Liver (tissue), 3 donors: ENCODE measurements around the gene IL1R2.

ENCODE experiments used
- EGR1 ChIP-seq, 2 donors: IDR thresholded peaks; 2 replicates each; pipeline ENCODE4 v1.6.1; 2016 to 2018; ENCODE audit warnings: antibody characterized with exemption in 2 of 2, low read depth in 2 of 2
- GABPA ChIP-seq, 2 donors: IDR thresholded peaks in 1 of 2; conservative IDR thresholded peaks in 1 of 2; 2 replicates each; pipeline ENCODE4 v1.6.1; 2016; ENCODE audit warnings: antibody characterized with exemption in 2 of 2, mild to moderate bottlenecking in 1 of 2, moderate library complexity in 1 of 2
- HNF4A ChIP-seq, 2 donors: conservative IDR thresholded peaks; 2 replicates each; pipeline ENCODE4 v1.6.1; 2016; ENCODE audit warnings: antibody characterized with exemption in 2 of 2, mild to moderate bottlenecking in 2 of 2
- HNF4G ChIP-seq: IDR thresholded peaks from 2 replicates; pipeline ENCODE4 v1.6.1; 2016; ENCODE audit warnings: antibody characterized with exemption
- NR2F2 ChIP-seq: IDR thresholded peaks from 2 replicates; pipeline ENCODE4 v1.6.1; 2016; ENCODE audit warnings: antibody characterized with exemption
- RXRA ChIP-seq, 2 donors: IDR thresholded peaks; 2 replicates each; pipeline ENCODE4 v1.6.1; 2017 to 2018; ENCODE audit warnings: antibody characterized with exemption in 2 of 2, mild to moderate bottlenecking in 1 of 2
- SP1 ChIP-seq: IDR thresholded peaks from 2 replicates; pipeline ENCODE4 v1.6.1; 2018; ENCODE audit warnings: antibody characterized with exemption, mild to moderate bottlenecking
- TAF1 ChIP-seq: conservative IDR thresholded peaks from 2 replicates; pipeline ENCODE4 v1.6.1; 2016; ENCODE audit warnings: antibody characterized with exemption, mild to moderate bottlenecking
- YY1 ChIP-seq: IDR thresholded peaks from 2 replicates; pipeline ENCODE4 v1.6.1; 2016; ENCODE audit warnings: antibody characterized with exemption, mild to moderate bottlenecking
- TF ChIP-seq, protein P1 (sequence below): IDR thresholded peaks from 2 replicates; pipeline ENCODE4 v1.6.1; 2016; ENCODE audit warnings: antibody characterized with exemption, mild to moderate bottlenecking
- TF ChIP-seq, protein P2 (sequence below): IDR thresholded peaks from 2 replicates; pipeline ENCODE4 v1.6.1; 2016; ENCODE audit warnings: antibody characterized with exemption
- TF ChIP-seq, protein P3 (sequence below): fragments of 150-350 bp; IDR thresholded peaks from 2 replicates; pipeline ENCODE4 v1.5.1; 2017; ENCODE audit warnings: improper control_type of control experiment, low read depth, low read length; ENCODE audit not compliant: missing input control
- TF ChIP-seq, protein P4 (sequence below): IDR thresholded peaks from 2 replicates; pipeline ENCODE4 v1.6.1; 2016; ENCODE audit warnings: antibody characterized with exemption
- donor health status: healthy.
- donor health status: healthy.

DNA sequence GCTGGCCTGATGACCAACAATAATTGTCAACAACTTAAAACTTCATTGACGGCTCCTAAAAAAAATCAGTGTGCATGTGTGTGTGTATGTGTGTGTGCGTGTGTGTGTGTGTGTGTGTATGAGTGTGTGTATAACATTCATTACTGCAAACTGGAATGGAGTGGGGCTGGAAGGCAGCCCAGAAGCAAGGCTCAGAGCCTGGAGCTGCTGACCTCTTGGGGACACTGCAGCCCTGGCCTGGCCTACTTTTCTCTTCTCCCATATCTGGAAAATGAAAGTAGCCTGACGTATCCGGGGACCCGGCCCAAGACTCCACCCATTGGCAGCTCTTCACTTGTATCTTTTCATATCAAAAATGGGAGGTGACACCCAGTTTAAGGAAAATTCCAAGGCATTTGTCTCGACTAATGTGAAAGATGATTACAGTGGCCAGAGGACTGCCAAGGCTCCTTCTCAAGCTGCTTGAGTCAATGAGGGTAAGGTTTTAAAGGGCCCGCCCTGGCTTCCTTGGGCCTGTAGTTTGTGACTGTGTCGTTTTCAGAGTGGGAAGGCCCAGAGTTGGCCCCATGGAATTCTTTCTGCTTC lies 78.4 kb downstream of the IL1R2 start:
- TF ChIP-seq TAF1 (peak; percentile 57), EGR1 (IDR thresholded peaks at IDR 0.05; ENCODE audit: low read depth in 2 of 2) (no peak), GABPA (IDR thresholded peaks at IDR 0.05 in 1 of 2, conservative IDR thresholded peaks at IDR 0.05 in 1 of 2) (peak in 1 of 2 donors; percentile 16), SP1 (peak; percentile 91), HNF4A (conservative IDR thresholded peaks at IDR 0.05) (peak; percentile 55 to 76), YY1 (peak; percentile 87), RXRA (IDR thresholded peaks at IDR 0.05) (peak; percentile 91 to 94), HNF4G (peak; percentile 15), NR2F2 (peak; percentile 94)
- TF ChIP-seq, protein P1, sequence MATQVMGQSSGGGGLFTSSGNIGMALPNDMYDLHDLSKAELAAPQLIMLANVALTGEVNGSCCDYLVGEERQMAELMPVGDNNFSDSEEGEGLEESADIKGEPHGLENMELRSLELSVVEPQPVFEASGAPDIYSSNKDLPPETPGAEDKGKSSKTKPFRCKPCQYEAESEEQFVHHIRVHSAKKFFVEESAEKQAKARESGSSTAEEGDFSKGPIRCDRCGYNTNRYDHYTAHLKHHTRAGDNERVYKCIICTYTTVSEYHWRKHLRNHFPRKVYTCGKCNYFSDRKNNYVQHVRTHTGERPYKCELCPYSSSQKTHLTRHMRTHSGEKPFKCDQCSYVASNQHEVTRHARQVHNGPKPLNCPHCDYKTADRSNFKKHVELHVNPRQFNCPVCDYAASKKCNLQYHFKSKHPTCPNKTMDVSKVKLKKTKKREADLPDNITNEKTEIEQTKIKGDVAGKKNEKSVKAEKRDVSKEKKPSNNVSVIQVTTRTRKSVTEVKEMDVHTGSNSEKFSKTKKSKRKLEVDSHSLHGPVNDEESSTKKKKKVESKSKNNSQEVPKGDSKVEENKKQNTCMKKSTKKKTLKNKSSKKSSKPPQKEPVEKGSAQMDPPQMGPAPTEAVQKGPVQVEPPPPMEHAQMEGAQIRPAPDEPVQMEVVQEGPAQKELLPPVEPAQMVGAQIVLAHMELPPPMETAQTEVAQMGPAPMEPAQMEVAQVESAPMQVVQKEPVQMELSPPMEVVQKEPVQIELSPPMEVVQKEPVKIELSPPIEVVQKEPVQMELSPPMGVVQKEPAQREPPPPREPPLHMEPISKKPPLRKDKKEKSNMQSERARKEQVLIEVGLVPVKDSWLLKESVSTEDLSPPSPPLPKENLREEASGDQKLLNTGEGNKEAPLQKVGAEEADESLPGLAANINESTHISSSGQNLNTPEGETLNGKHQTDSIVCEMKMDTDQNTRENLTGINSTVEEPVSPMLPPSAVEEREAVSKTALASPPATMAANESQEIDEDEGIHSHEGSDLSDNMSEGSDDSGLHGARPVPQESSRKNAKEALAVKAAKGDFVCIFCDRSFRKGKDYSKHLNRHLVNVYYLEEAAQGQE = peak; percentile 78
- TF ChIP-seq, protein P2, sequence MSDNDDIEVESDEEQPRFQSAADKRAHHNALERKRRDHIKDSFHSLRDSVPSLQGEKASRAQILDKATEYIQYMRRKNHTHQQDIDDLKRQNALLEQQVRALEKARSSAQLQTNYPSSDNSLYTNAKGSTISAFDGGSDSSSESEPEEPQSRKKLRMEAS = peak; percentile 50
- TF ChIP-seq, protein P3, sequence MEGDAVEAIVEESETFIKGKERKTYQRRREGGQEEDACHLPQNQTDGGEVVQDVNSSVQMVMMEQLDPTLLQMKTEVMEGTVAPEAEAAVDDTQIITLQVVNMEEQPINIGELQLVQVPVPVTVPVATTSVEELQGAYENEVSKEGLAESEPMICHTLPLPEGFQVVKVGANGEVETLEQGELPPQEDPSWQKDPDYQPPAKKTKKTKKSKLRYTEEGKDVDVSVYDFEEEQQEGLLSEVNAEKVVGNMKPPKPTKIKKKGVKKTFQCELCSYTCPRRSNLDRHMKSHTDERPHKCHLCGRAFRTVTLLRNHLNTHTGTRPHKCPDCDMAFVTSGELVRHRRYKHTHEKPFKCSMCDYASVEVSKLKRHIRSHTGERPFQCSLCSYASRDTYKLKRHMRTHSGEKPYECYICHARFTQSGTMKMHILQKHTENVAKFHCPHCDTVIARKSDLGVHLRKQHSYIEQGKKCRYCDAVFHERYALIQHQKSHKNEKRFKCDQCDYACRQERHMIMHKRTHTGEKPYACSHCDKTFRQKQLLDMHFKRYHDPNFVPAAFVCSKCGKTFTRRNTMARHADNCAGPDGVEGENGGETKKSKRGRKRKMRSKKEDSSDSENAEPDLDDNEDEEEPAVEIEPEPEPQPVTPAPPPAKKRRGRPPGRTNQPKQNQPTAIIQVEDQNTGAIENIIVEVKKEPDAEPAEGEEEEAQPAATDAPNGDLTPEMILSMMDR = peak; percentile 19
- TF ChIP-seq, protein P4, sequence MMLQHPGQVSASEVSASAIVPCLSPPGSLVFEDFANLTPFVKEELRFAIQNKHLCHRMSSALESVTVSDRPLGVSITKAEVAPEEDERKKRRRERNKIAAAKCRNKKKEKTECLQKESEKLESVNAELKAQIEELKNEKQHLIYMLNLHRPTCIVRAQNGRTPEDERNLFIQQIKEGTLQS = no peak
